GM19397 (cell line): ENCODE results near the gene GAS2L1.

ENCODE experiments used
- ATAC-seq: cut with Tn5 transposase; IDR thresholded peaks from one replicate; pipeline ENCODE4 v1.9.1; 2021; ENCODE audit warnings: mild to moderate bottlenecking, moderate library complexity; ENCODE audit not compliant: unreplicated experiment

GAS2L1 gene

DNA sequence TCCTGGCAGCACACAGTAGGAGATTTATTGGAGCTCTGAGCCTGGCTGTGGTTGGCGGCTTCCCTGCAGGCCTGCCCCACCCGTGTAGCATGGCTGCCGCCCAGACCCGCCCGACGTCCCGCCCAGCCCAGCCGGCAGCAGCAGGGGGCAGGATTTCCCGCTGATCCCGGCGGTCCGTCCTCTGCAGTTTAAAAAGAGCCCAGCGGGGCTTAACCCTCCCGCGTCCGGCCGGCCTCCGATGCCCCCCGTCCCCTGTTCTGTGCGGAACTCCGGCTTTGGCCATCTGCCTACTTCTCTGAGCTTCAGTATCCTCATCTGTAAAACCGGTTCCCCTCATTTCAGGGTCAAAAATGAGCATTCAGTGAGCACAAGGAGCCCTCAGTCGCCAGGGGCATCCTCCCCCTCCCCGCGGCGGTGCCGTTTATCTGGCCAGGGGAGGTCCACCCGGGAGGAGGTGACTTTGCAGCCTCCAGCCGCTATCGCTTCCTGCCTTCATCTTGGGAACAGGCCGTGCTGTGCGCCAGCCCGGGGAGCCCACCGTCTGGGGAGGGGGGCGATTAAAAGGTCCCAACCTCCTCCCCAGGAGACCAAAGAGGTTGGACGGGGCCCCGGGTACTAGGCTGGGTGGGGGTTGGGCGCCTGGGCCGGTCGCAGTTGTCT, at the start of gene GAS2L1:
TSS of gene GAS2L1 (plus strand) at position 476 of the 660 bp plus-strand sequence. CDS start 1,456 bp downstream, outside the sequence.
- no peak for ATAC-seq

DNA sequence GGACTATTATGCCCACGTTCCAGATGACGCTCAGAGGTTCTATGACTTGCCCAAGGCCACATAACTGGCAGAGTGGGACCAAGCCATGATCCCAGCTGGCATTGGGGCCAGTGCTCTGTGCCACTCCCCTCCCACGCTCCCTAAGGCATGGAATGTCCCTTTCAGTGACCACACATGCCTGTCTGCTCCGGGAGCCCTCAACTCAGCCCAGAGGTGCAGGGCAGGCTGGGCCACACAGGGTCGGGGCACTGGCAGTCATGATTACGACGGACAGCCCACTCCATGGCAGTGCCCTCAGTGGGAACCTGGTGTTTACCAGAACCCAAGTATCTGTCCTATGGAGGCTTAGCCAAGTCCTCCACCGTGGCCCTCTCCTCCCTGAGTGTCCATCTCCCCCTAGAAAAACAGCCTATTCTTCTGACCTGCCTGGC, 48.7 kb upstream of the GAS2L1 start:
- no peak for ATAC-seq

DNA sequence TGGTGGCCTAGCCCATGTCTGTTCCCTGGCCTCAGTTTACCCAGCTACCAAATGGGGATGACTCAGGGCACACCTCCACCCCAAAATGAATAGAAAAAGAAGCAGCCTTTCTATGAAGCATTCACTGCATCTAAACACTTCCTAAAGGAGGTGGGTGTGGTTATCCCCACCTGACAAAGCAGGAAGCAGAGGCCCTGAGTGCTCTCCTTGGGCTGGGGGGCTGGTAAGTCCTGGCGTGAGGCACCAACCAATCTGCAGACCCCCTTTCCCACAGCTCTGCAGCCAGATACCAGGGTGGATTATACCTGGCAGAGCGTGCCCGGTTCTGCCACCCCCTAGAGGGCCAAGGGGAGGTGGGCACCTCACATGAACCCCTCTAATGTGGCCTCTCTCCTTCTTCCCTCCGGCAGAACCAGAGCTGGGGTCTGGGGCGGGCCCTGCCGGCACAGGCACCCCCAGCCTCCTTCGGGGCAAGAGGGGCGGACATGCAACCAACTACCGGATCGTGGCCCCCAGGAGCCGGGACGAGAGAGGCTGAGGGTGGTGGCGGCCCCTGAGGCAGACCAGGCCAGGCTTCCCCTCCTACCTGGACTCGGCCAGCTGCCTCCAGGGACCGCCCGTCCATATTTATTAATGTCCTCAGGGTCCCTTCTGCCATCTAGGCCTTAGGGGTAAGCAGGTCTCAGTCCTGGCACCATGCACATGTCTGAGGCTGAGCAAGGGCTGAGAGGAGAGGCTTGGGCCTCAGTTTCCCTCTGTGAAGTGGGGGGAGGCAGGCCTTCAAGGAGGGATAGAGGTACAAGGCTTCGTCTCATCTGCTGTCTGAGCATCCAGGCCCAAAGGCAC, 47.8 kb upstream of the GAS2L1 start:
- ATAC-seq = no peak

DNA sequence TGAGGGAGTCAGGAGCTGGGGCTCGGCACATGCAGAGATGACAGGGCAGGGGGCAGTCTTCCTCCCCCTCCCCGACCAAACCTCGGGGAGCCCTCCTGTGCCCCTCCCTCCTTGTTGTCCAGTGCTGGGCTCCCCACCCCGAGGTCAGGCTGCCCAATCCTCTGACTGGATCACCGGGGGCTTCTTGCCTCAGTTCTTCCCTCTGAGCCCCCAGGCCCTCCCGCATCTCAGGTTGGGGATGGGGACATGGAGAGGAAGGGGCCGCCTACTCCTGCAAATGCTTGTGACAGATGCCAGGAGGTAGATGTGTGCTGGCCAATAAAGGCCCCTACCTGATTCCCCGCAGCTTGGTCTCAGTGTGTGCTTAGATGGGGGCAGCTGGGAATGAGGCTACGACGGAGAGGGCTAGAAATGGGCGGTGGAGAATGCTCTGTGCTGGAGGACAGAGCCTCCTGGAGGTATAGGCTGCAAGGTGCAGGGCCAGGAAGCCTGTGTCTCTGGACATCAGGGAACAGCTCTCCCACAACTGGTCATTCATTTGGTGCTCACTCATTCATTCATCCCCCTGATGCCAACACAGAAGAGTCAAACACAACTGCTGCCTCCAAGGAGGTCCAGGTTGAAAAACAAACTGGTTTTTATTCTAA, 47.1 kb upstream of the GAS2L1 start:
- no peak for ATAC-seq

DNA sequence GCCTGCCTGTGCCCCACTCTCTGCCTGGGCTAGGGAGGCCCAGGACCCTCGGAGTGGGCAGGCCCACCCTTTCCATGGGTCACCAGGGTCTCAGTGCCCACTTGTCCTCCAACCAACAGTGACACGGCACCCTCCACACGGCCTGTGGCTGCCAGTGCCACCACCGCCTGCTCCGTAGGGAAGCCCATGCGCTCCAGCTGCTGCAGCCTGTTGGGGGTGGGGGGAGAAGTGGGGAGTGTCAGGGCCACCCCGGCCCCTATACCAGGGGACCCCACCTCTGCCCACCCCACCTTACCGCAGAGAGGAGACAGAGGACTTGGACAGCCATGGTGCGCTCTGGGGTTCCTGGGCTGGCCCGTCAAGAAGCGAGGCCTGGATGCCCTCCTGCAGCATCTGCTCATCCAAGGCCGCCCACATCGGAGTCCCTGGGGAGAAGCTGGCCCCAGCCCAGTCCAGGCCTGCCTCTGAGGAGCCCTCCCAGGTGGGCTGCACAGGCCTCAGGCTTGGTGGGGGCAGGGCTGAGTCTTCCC, 46.4 kb upstream of the GAS2L1 start:
- ATAC-seq = no peak

DNA sequence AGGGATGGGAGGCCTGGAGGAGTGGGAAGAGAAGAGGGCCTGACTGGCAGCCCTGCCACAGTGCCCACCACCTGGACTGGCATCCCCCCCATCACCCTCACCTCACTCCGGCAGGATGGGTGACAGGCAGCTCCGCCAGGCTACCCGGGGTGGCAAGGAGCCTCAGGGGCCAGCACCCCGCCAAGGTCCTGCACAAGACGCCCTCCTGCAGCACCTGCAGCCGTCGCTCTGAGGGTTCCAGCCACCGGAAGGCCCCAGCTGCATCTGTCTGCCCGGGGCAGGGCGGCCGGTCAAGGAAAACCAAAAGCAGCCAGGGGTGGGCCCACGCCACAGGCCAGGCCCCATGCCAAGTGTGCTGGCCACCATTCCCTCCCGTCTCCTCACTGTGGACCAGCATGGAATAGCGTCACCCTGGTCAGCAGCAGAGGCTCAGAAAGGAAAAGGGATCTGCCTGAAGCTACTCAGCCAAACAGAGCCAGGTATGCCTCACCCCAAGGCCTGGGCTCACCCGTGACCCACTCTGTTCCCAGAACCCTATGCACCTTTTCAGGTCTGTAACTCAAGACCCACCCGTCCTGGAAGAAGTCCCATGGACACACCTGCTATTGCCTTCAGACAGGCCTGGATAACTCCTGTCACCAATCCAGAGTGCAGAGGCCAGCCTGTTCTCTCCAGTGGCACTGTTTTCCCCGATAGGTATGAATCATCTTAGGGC, 45.7 kb upstream of the GAS2L1 start:
- no peak for ATAC-seq

DNA sequence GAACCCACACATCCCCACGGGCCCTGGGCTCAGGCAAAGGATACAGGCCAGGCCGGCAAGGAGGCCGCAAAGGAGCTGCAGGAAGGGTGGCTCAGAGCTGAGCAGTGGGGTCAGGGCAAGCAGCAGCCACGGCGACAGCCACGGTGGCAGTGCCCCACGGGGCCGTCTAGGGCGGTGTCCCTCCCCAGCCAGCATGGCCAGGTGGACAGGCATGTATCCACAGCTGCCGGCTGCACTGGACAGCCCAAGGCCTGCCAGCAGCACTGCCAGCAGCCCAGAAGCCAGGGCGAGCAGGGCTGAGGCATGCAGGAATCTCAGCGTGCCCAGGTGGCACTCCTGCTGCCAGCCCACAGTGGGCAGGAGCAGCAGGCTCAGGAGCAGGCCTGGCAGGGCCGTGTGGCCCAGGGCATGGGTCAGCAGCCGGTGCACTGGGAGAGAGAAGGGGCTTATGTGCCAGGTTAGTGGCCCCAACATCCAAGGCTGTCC, 42.6 kb upstream of the GAS2L1 start:
- no peak for ATAC-seq

DNA sequence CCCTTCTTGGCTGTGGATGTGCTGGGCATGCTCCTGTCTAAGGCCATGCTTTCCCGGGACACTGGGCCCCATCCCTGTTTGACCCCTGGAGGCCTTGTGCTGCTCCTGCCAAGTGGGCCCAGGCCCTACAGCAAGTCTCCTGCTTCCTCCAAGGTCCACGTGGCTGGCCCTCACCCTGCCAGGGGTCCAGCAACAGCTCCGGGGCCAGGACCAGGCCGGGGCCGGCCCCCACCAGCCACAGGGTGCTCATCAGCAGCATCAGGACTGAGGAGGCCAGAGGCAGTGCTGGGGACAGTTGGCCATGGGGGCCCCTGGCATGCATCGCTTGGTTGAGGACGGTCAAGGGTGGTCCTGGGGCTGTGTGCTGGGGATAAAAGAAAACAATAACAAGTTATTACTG, 41.1 kb upstream of the GAS2L1 start:
- no peak for ATAC-seq

DNA sequence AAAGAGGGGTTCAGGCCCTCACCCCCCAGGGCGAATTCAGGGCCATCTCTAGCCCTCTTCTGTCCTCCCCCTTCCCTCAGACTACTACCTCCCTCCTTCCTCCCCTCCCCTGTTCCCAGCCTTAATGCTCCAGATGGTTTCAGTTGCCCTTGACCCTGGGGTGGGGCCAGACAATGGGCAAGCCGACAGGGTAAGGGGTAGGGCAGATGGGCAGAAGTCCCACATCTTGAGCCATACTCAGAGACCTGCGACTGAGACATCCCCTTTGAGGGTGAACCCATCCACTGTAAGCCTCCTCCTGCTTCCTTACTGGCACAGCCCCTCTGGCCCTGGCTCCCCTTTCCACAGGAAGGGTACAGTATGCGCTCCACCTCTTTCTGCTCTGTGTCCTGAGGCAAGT, 40.5 kb upstream of the GAS2L1 start:
- no peak for ATAC-seq

DNA sequence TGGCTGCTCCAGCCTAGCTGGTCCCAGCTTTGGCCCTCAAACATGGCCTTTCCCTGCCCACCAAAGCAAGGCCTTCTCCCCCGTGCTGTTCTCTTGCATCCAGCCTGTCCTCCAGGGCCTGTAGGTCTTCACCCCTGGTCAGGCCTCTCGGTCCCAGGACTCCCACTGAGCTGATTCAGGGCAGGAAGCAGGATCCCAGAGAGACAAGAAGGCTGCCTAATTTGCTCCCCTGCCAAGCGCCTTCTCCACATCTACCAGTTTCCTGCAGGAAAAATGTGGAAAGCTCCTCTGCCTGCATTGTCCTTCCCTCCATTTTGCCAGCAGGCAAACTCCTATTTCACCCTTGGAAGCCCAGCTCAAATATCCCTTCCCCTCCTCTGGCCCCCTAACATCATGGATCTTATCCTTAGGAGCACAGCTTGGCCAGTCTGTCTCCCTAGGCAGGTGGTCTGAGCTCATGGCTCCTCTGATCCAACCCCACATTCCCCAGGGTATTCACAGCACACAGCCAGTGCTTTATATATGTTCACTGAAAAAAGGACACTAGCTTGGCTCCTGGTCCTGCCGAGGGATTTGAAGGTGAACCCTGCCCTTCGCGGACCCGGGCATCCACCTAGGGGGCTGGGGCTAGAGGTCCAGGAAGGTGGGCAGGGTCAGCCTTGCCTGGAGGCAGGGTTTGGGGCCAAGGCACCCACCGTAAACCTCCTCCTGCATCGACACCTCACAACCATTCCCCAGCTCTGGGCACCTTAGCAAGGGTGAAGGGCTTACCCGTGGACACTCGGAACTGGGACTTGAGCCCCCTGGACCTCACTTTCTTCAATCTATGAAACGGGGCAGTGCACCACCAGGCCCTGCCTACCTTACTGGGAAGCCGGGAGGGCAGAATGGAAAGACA, 39.6 kb upstream of the GAS2L1 start:
- ATAC-seq = no peak

DNA sequence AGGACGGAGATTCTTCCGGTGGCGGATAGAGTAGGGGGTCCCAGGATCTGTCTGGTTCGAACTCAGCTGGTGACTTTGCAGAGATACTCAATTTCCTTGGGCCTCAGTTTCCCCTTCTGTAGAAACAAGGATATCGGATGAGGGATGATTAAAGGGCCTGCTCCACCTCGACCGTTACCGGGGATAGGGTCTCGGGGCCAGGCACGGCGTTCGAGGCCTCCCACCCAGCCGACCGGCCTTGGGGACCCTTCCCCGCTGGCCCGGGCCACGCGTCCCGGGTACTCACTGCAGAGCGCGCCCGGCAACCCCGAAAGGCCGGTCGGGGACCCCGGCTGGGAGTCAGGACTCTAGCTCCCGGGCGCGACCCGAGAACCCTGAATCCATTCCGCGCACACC, 39.0 kb upstream of the GAS2L1 start:
- ATAC-seq = no peak

DNA sequence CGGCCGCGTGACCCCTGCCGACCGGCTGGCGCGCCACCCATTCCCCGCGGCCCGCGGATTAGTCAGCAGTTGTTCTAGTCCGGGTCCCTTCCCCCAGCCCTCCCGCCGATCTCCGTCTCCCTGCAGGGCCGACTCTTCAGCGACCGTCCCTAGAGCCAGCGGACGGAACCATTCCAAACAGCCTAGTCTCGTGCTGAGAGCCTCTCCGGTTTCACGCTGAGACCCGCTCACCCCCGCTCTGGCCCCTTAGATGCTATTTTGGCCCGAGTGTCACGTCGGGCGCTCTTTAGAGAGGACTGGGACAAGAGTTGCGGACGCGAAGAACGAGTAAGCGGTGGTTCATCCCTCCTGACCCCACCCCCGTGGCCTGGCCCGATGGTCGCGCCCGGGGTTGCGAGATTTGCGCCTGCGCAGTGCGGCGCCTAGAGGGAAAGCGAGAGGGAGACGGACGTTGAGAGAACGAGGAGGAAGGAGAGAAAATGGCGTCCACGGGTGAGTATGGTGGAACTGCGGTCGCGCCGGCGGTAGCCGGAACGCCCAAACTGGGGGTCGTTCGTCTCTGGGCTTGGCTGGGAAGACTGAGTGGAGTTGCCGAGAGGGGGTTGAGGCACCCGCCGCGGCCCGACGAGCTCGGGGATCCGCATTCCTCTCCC, 38.5 kb upstream of the GAS2L1 start, which contains the start of the genes EWSR1 and RHBDD3:
TSS of gene EWSR1 (plus strand) at position 411 of the 653 bp plus-strand sequence. CDS start at position 480, 69 bp downstream.
TSS of gene RHBDD3 (minus strand) at position 124 of the 653 bp plus-strand sequence. CDS start 2,355 bp downstream, outside the sequence.
- ATAC-seq = peak; percentile 68

DNA sequence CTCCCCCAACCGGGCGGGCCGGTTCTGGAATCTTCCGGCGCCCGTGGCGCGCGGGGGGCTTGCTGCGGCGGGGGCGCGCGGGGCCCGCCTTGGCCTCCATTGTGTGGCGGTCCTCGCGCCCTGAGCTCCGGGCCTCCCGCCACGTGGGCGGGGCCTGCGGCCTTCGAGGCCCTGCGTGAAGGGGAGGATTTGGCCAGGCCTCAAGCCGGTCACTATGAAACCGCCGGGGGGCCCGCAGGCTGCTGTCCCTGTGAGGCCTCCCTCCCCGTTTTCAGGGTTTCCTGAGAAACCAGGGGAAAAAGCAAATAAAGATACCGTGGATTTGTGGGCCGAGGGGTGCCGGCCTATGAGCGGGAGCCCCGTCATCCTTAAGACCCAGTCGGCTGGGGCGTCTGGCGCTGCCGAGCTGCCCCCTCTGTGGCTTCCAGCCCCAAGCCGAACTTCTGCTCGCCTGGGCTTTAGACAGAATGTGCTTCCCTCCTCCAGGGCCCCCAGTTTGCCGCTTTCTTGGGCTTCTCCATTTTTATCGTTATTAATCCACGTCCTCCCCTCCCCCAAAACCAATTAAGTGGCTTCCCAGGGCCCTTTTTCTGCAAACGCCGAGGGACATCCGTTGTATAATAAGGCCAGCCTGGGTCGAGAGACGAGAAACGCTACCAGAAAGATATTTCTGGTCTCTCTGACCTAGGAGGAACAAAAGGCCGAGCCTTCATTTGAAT, 37.8 kb upstream of the GAS2L1 start:
- ATAC-seq = peak; percentile 25

DNA sequence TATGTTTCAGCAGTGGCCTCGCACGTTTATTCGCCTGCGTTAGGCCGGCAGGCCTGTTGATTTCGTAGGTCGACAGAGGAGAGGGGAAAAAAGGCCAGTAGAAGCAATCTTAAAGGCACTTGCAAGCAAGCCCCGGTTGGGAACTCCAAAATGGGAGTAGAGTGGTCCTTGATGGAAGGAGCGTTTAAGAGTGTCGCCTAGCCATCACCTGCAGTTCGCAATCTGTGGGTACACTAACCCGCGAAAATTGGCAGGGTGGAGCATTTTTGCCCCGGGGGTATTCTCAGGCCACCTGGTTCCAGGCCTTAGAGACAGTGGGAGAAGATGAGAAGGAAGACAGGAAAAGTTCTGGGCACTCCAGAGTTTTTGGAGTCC, 37.2 kb upstream of the GAS2L1 start:
- no peak for ATAC-seq

DNA sequence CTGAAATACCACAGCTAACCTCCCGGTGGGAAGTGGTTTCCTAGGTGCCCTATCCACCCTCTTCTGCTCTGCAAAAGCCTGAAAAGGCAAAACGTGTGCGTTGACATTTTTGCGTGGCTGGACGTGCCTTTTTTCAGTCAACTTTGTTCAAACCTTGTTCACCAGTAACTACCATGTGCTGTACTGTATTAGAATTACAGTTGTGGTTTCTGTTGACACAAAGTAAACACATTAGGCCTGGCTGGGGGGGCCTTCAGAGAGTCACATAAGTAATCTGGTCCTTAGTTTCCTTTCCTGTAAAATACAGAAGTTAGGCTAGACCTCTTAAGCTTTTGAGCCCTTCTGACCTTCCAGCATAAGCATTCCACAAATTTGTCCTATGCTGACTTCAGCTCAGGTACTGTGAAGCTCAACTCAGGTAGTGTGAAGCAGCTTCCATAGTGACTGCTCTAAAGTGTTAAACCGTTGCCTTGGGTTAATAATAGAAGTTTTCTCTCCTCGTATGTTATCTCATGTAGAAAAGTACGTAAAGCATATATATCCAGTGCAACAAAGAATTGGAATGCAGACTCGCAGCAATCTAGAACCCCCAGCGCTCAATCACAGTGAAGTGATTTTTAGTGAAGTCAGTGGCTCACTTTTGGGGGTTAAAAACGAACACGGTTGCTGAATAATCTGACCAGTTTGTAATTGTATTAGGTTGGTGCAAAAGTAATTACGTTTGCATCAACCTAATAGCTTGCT, 36.5 kb upstream of the GAS2L1 start:
- ATAC-seq = no peak

DNA sequence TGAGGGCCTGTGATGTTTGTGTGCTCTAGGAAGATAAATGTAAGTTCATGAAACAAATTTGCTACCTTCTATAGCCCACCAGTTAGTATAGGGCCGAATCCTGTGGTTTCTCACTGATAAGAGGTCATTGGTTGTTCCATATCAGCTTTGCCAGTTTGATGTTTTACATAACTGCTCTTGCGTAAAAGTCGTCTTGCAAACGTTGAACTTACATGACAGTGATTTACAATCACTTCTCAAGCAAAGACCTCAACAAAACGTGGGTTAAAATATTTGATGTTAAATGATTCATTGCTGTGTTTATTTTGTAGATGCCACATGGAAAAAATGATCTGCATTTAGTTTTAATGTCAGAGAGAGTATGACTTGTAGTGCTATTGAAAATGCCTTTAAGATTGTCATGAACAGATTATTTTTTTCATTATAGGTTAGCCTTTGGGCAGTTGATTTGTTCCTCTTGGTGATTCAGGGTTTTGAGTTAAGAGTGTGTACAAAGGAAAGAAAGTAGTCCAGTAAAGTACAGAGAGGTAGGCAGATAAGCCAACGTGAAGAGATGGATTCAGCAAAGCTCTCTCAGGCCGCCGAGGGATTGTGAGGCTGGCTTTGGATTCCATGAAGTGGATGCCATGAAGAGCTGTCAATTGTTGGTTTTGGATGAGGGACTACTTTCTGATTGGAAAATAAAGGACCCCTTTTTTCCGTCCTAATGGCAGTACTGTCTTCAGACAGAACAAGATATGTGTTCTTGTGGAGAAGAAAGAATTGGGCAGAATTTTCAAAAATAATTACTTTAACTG, 35.8 kb upstream of the GAS2L1 start:
- ATAC-seq = no peak

DNA sequence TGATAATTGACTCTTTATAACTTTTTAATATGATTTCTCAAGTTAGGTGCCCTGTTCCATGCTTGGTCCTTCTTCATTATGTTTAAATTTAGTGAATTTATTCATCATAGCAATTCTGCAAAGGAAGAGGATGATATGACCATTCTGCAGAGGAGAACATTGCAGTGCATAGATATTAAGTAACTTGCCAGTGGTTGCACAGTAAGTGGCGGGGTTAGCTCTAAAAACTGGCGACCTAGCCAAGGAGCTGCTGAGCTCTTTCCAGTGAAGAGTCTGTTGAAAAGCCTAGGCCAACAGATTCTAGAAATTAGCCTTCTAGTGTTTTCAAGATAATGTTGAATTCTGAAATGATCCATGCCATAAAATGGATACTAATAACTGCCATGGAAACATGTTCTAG, 33.8 kb upstream of the GAS2L1 start:
- no peak for ATAC-seq
